ENCODE measurements around the gene NIBAN1.

NIBAN1 gene

GRCh38 chr1:184951788-184952187 lies 22.5 kb downstream of the NIBAN1 start:
- Mint-ChIP-seq H3K27ac (ENCODE audit: low read depth) (peak overlapping the region; percentile 30), H3K4me3 (no peak overlapping the region), H3K27me3 (no peaks in the 10 kb centered on the region), H3K4me1 (peaks cover 41% of the 10 kb centered on the region), H3K9me3 (no peaks in the 10 kb centered on the region), H3K36me3 (ENCODE audit: insufficient read depth) (peaks cover 4% of the 10 kb centered on the region)
- ATAC-seq (replicated peaks; ENCODE audit: extremely low read depth, poor library complexity, severe bottlenecking) (no peak), DNase-seq (ENCODE audit: low spot score in 2 of 2) (no peak)

GRCh38 chr1:184950906-184951305 lies 23.4 kb downstream of the NIBAN1 start:
- no peak for ATAC-seq (replicated peaks; ENCODE audit: extremely low read depth, poor library complexity, severe bottlenecking)

GRCh38 chr1:184950227-184950626 lies 24.1 kb downstream of the NIBAN1 start:
- Mint-ChIP-seq H3K36me3 (ENCODE audit: insufficient read depth) (peaks cover 2% of the 10 kb centered on the region), H3K27ac (ENCODE audit: low read depth) (no peak overlapping the region), H3K9me3 (no peaks in the 10 kb centered on the region), H3K4me3 (no peak overlapping the region), H3K4me1 (peaks cover 52% of the 10 kb centered on the region), H3K27me3 (no peaks in the 10 kb centered on the region)
- ATAC-seq (replicated peaks; ENCODE audit: extremely low read depth, poor library complexity, severe bottlenecking): no peak
- no peak for DNase-seq (ENCODE audit: low spot score in 2 of 2)

More at GRCh38 chr1:184950906-184951305, 23.4 kb downstream of the NIBAN1 start:
- Mint-ChIP-seq H3K9me3 (no peaks in the 10 kb centered on the region), H3K27me3 (no peaks in the 10 kb centered on the region), H3K36me3 (ENCODE audit: insufficient read depth) (peaks cover 4% of the 10 kb centered on the region), H3K4me1 (peaks cover 47% of the 10 kb centered on the region), H3K27ac (ENCODE audit: low read depth) (peak overlapping the region; percentile 30), H3K4me3 (no peak overlapping the region)
- no peak for DNase-seq (ENCODE audit: low spot score in 2 of 2)

DNA sequence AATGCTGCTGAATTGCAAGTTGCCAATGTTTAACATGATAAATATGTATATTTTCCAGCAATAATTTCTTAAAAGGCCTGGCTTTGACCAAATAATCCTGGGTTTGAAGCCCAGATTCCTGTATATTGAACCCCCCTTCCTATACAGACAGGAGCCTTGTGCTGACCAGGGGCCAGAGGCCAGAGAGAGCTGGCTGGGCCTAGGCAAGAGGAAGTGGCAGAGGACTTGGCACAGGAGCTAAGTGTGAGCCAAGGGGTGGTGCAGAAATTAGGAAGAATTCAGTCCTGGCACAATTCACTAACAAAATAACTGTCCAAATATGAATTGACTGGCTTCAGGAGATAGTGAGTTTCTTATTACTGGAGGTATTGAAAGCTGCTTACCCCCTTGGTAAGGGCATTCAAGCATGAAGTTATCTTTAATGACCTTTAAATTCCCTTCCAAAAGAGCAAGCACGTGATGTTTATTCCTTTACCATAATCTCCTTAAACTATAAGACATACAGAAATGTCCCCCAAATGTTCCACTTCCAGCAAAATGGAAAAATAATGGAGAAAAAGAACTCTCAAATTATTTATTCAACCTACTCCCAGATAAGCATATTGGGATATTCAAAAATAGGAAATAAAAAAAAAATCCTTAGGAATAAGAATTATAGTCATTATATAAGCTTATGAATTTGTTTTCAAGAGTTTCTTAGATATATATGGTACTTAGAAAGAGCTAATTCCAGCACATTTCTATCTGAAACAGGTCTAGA lies 26.6 kb downstream of the NIBAN1 start:
- Mint-ChIP-seq H3K27ac (ENCODE audit: low read depth) (no peak overlapping the region), H3K4me3 (no peak overlapping the region)
- DNase-seq (ENCODE audit: low spot score in 2 of 2): no peak

DNA sequence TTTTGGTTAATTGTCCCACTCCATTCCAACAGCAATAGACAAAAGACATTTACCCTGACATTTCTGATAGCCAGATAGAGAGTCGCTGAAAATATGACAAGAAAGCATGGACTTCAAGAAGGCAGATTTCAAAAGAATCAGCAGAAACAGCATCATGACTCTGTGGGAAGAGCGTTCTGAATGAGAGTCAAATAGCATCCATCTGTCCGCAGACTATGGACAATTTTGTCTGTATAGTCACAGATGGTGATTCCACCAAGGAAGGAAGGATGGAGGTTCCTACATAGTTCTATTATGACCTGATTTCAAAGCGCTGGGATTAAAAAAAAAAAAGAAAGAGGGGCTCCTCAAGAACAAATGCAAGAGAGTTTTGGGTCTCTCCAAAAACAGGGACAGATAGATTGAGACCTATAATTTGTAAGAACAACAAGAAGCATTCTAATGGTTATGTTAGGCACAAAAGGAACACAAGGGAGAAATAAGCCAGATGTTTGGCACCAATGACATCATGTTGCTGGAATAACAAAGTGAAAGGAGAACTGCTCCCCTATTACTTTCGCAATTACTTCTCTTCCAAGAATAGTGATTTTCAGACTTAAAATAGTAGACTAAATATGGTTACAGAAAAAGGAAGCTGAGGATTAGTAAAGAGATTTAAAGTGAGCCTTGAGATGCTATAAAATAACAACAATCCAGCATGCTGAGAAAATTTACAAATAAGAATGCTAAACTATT lies 28.5 kb downstream of the NIBAN1 start:
- ATAC-seq (replicated peaks; ENCODE audit: extremely low read depth, poor library complexity, severe bottlenecking) (no peak), DNase-seq (ENCODE audit: low spot score in 2 of 2) (no peak)
- Mint-ChIP-seq H3K4me1 (peaks cover 41% of the 10 kb centered on the region), H3K27ac (ENCODE audit: low read depth) (peak overlapping the region; percentile 1), H3K9me3 (no peaks in the 10 kb centered on the region), H3K36me3 (ENCODE audit: insufficient read depth) (peaks cover 2% of the 10 kb centered on the region), H3K4me3 (no peak overlapping the region), H3K27me3 (no peaks in the 10 kb centered on the region)

More for the DNA sequence above, 26.6 kb downstream of the NIBAN1 start:
- ATAC-seq (replicated peaks; ENCODE audit: extremely low read depth, poor library complexity, severe bottlenecking): no peak
- H3K27me3 Mint-ChIP-seq: no peaks in the 10 kb centered on the region
- H3K36me3 Mint-ChIP-seq (ENCODE audit: insufficient read depth): peaks cover 2% of the 10 kb centered on the region
- H3K4me1 Mint-ChIP-seq: peaks cover 50% of the 10 kb centered on the region
- no peaks in the 10 kb centered on the region for H3K9me3 Mint-ChIP-seq

DNA sequence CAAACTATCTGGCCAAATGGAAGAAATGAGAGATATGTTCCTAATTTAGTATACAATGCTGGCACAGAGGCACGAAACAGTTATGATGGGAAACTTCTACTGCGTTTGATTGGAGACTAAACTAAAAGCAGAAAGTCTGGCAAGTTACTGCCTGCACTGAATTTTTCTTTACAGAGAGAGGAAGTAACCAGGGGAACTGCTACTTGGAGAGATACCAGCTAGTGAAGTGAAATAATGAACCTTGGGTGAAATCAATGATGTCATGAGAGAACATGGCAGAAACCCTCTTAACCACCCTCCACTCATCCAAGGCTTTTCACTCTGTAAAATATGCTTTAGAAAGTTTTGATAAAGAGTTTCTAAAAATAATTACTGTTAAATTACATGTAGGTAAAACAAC lies 29.3 kb downstream of the NIBAN1 start:
- Mint-ChIP-seq H3K4me1 (peaks cover 38% of the 10 kb centered on the region), H3K9me3 (no peaks in the 10 kb centered on the region), H3K4me3 (no peak overlapping the region), H3K27me3 (no peaks in the 10 kb centered on the region), H3K27ac (ENCODE audit: low read depth) (no peak overlapping the region), H3K36me3 (ENCODE audit: insufficient read depth) (peaks cover 2% of the 10 kb centered on the region)
- peak; percentile 43 for ATAC-seq (replicated peaks; ENCODE audit: extremely low read depth, poor library complexity, severe bottlenecking)
- no peak for DNase-seq (ENCODE audit: low spot score in 2 of 2)

DNA sequence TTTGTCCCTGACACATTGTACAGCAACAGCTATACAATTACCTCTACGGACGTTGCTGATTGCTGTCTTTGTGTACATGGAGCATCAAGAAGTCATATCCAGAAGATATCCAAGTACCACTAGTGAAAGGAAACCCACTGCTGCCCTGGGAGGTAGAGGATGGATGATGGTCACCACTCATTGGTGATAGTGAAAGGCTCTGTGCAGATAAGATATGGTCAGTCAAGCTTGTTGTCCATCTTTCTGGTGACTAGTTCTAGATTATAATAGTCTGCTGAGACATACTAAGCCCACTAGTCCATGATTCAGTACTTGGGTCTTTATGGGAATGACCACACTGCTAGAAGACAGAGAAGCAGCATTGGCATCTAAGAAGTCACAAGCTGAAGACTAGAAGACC lies 30.3 kb downstream of the NIBAN1 start:
- Mint-ChIP-seq H3K27me3 (no peaks in the 10 kb centered on the region), H3K9me3 (no peaks in the 10 kb centered on the region), H3K27ac (ENCODE audit: low read depth) (peak overlapping the region; percentile 2), H3K36me3 (ENCODE audit: insufficient read depth) (peaks cover 2% of the 10 kb centered on the region), H3K4me3 (no peak overlapping the region), H3K4me1 (peaks cover 42% of the 10 kb centered on the region)
- ATAC-seq (replicated peaks; ENCODE audit: extremely low read depth, poor library complexity, severe bottlenecking): no peak
- no peak for DNase-seq (ENCODE audit: low spot score in 2 of 2)

DNA sequence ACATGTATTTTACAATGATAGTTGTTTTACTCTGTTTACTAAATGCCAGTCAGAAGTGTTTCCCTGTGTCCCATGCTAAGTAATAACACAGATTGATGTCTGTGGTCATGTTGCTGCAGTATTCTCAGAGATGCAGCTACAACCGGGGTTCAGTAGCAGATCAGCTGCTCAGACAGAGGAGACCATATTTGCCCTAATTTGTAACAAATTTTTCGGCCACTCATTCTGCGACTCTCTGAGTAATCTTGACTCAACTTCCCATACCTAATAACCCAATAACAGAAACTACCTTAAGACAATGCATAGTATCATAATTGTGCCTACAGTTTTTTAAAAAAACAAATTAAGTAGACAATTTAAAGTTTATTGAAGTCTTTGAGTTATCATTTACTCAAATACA lies 32.6 kb downstream of the NIBAN1 start:
- Mint-ChIP-seq H3K27ac (ENCODE audit: low read depth) (no peak overlapping the region), H3K4me3 (no peak overlapping the region), H3K36me3 (ENCODE audit: insufficient read depth) (peaks cover 6% of the 10 kb centered on the region), H3K9me3 (no peaks in the 10 kb centered on the region), H3K4me1 (peaks cover 51% of the 10 kb centered on the region), H3K27me3 (no peaks in the 10 kb centered on the region)
- no peak for ATAC-seq (replicated peaks; ENCODE audit: extremely low read depth, poor library complexity, severe bottlenecking)
- DNase-seq (ENCODE audit: low spot score in 2 of 2): no peak

GRCh38 chr1:184941410-184941733 lies 32.9 kb downstream of the NIBAN1 start:
- Mint-ChIP-seq H3K9me3 (no peaks in the 10 kb centered on the region), H3K4me3 (no peak overlapping the region), H3K36me3 (ENCODE audit: insufficient read depth) (peaks cover 6% of the 10 kb centered on the region), H3K4me1 (peaks cover 50% of the 10 kb centered on the region), H3K27ac (ENCODE audit: low read depth) (no peak overlapping the region), H3K27me3 (no peaks in the 10 kb centered on the region)
- DNase-seq (ENCODE audit: low spot score in 2 of 2) (no peak), ATAC-seq (replicated peaks; ENCODE audit: extremely low read depth, poor library complexity, severe bottlenecking) (no peak)

GRCh38 chr1:184940694-184941409 lies 33.5 kb downstream of the NIBAN1 start:
- DNase-seq (ENCODE audit: low spot score in 2 of 2) (no peak), ATAC-seq (replicated peaks; ENCODE audit: extremely low read depth, poor library complexity, severe bottlenecking) (no peak)
- Mint-ChIP-seq H3K27me3 (no peaks in the 10 kb centered on the region), H3K9me3 (no peaks in the 10 kb centered on the region), H3K4me1 (peaks cover 47% of the 10 kb centered on the region), H3K4me3 (no peak overlapping the region), H3K36me3 (ENCODE audit: insufficient read depth) (peaks cover 6% of the 10 kb centered on the region), H3K27ac (ENCODE audit: low read depth) (no peak overlapping the region)

- Mint-ChIP-seq H3K36me3 (ENCODE audit: insufficient read depth) (peaks cover 6% of the 10 kb centered on the region), H3K4me1 (peaks cover 45% of the 10 kb centered on the region), H3K4me3 (no peak overlapping the region), H3K27me3 (no peaks in the 10 kb centered on the region), H3K9me3 (no peaks in the 10 kb centered on the region), H3K27ac (ENCODE audit: low read depth) (no peak overlapping the region)
- DNase-seq (ENCODE audit: low spot score in 2 of 2) (no peak), ATAC-seq (replicated peaks; ENCODE audit: extremely low read depth, poor library complexity, severe bottlenecking) (no peak)
These were observed 34.1 kb downstream of the NIBAN1 start for GRCh38 chr1:184940226-184940625.

DNA sequence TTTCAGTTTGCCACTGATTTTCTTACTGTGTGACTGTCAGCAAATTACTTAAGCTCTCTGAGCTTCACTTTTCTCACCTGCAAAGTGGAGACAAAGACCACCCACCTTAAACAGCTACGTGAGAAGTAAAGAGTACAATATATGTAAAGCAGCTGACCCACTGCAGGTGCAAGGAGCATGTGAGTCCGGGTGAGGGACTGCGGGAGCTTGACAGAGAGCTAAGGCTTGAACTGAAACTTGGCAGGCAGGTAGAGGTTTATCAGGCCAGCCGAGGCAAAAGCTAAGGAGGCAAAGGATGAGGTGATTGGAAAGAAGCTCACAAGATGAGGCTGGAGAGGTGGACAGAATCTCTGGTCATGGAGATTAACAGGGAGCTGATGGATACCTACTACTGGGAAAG lies 36.6 kb downstream of the NIBAN1 start:
- Mint-ChIP-seq H3K27me3 (no peaks in the 10 kb centered on the region), H3K36me3 (ENCODE audit: insufficient read depth) (peaks cover 8% of the 10 kb centered on the region), H3K27ac (ENCODE audit: low read depth) (peak overlapping the region; percentile 81), H3K9me3 (peaks cover 6% of the 10 kb centered on the region), H3K4me1 (peaks cover 45% of the 10 kb centered on the region), H3K4me3 (no peak overlapping the region)
- DNase-seq (ENCODE audit: low spot score in 2 of 2): no peak
- no peak for ATAC-seq (replicated peaks; ENCODE audit: extremely low read depth, poor library complexity, severe bottlenecking)
